Measurements from ENCODE around the gene CBS.

Gene CBS

GRCh38 chr21:43024439-43025136 is 51.0 kb downstream of the CBS start:
- H3K9ac ChIP-seq (ENCODE audit: low read depth, low read length, poor library complexity, severe bottlenecking), result no peak overlapping the region
- H3K4me1 ChIP-seq (ENCODE audit: insufficient read depth, low read length, poor library complexity, severe bottlenecking), result no peaks in the 10 kb centered on the region
- no peak overlapping the region for H2AFZ ChIP-seq (ENCODE audit: low read length)
- no peaks in the 10 kb centered on the region for H3K27me3 ChIP-seq (ENCODE audit: insufficient read depth, low read length, poor library complexity, severe bottlenecking)
- no peaks in the 10 kb centered on the region for H4K20me1 ChIP-seq (ENCODE audit: insufficient read depth, low read length, poor library complexity, severe bottlenecking)
- no peak for TF ChIP-seq EZH2phosphoT487 (IDR thresholded peaks at IDR 0.05; ENCODE audit: borderline replicate concordance)
- TF ChIP-seq, protein P1, sequence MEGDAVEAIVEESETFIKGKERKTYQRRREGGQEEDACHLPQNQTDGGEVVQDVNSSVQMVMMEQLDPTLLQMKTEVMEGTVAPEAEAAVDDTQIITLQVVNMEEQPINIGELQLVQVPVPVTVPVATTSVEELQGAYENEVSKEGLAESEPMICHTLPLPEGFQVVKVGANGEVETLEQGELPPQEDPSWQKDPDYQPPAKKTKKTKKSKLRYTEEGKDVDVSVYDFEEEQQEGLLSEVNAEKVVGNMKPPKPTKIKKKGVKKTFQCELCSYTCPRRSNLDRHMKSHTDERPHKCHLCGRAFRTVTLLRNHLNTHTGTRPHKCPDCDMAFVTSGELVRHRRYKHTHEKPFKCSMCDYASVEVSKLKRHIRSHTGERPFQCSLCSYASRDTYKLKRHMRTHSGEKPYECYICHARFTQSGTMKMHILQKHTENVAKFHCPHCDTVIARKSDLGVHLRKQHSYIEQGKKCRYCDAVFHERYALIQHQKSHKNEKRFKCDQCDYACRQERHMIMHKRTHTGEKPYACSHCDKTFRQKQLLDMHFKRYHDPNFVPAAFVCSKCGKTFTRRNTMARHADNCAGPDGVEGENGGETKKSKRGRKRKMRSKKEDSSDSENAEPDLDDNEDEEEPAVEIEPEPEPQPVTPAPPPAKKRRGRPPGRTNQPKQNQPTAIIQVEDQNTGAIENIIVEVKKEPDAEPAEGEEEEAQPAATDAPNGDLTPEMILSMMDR (conservative IDR thresholded peaks at IDR 0.05; ENCODE audit: low read length), result no peak
- H3F3A ChIP-seq (ENCODE audit: low read depth), result no peaks in the 10 kb centered on the region
- no peaks in the 10 kb centered on the region for H3K79me2 ChIP-seq (ENCODE audit: insufficient read depth, low read length)
- H3K9me3 ChIP-seq (ENCODE audit: insufficient read depth, low read depth, low read length), result no peaks in the 10 kb centered on the region
- H3K4me2 ChIP-seq (ENCODE audit: low read depth, low read length, poor library complexity, severe bottlenecking), result no peak overlapping the region
- peaks cover 68% of the 10 kb centered on the region; the same call in 1 of the 2 replicates for H3K36me3 ChIP-seq (ENCODE audit: insufficient read depth, low read length)
- no peak overlapping the region for H3K4me3 ChIP-seq (ENCODE audit: low read length, poor library complexity, severe bottlenecking)
- H3K9me2 ChIP-seq (replicated peaks; ENCODE audit: low read depth, low read length), result no peaks in the 10 kb centered on the region

GRCh38 chr21:43023175-43023574 is 52.5 kb downstream of the CBS start:
- Histone ChIP-seq H2AFZ (ENCODE audit: low read length) (no peak overlapping the region), H3K9ac (ENCODE audit: low read depth, low read length, poor library complexity, severe bottlenecking) (no peak overlapping the region), H4K20me1 (ENCODE audit: insufficient read depth, low read length, poor library complexity, severe bottlenecking) (no peaks in the 10 kb centered on the region), H3K4me3 (ENCODE audit: low read length, poor library complexity, severe bottlenecking) (no peak overlapping the region), H3K4me2 (ENCODE audit: low read depth, low read length, poor library complexity, severe bottlenecking) (no peak overlapping the region), H3K9me3 (ENCODE audit: insufficient read depth, low read depth, low read length) (no peaks in the 10 kb centered on the region), H3K79me2 (ENCODE audit: insufficient read depth, low read length) (no peaks in the 10 kb centered on the region), H3K27me3 (ENCODE audit: insufficient read depth, low read length, poor library complexity, severe bottlenecking) (no peaks in the 10 kb centered on the region), H3K4me1 (ENCODE audit: insufficient read depth, low read length, poor library complexity, severe bottlenecking) (no peaks in the 10 kb centered on the region), H3K9me2 (replicated peaks; ENCODE audit: low read depth, low read length) (no peaks in the 10 kb centered on the region), H3K36me3 (ENCODE audit: insufficient read depth, low read length) (peaks cover 57% of the 10 kb centered on the region; the same call in 1 of the 2 replicates), H3F3A (ENCODE audit: low read depth) (no peaks in the 10 kb centered on the region)
- no peak for TF ChIP-seq EZH2phosphoT487 (IDR thresholded peaks at IDR 0.05; ENCODE audit: borderline replicate concordance)
- TF ChIP-seq, protein P1 (conservative IDR thresholded peaks at IDR 0.05; ENCODE audit: low read length), result no peak

- no peaks in the 10 kb centered on the region for H3K9me2 ChIP-seq (replicated peaks; ENCODE audit: low read depth, low read length)
- H3K4me3 ChIP-seq (ENCODE audit: low read length, poor library complexity, severe bottlenecking), result no peak overlapping the region
- TF ChIP-seq, protein P1 (conservative IDR thresholded peaks at IDR 0.05; ENCODE audit: low read length), result no peak
- no peak for TF ChIP-seq EZH2phosphoT487 (IDR thresholded peaks at IDR 0.05; ENCODE audit: borderline replicate concordance)
- H3K9me3 ChIP-seq (ENCODE audit: insufficient read depth, low read depth, low read length), result no peaks in the 10 kb centered on the region
- H3K4me2 ChIP-seq (ENCODE audit: low read depth, low read length, poor library complexity, severe bottlenecking), result no peak overlapping the region
- no peaks in the 10 kb centered on the region for H4K20me1 ChIP-seq (ENCODE audit: insufficient read depth, low read length, poor library complexity, severe bottlenecking)
- peaks cover 58% of the 10 kb centered on the region; the same call in 1 of the 2 replicates for H3K36me3 ChIP-seq (ENCODE audit: insufficient read depth, low read length)
- H3K4me1 ChIP-seq (ENCODE audit: insufficient read depth, low read length, poor library complexity, severe bottlenecking), result no peaks in the 10 kb centered on the region
- no peaks in the 10 kb centered on the region for H3F3A ChIP-seq (ENCODE audit: low read depth)
- no peaks in the 10 kb centered on the region for H3K79me2 ChIP-seq (ENCODE audit: insufficient read depth, low read length)
- H2AFZ ChIP-seq (ENCODE audit: low read length), result no peak overlapping the region
- no peaks in the 10 kb centered on the region for H3K27me3 ChIP-seq (ENCODE audit: insufficient read depth, low read length, poor library complexity, severe bottlenecking)
- no peak overlapping the region for H3K9ac ChIP-seq (ENCODE audit: low read depth, low read length, poor library complexity, severe bottlenecking)
Observed at GRCh38 chr21:43021756-43022600, 53.7 kb downstream of the CBS start.

Data from Loucy (cell line).